ENCODE data around the gene CEND1.

CEND1 gene

GRCh38 chr11:811446-812245, 21.8 kb upstream of the CEND1 start:
- no peak for DNase-seq

- no peak for DNase-seq
Observed at GRCh38 chr11:810040-810567, 20.2 kb upstream of the CEND1 start.

GRCh38 chr11:809287-810039, 19.6 kb upstream of the CEND1 start, which contains the start of gene RPLP2:
Gene RPLP2, plus strand, starts transcription at chr11:809967. Its CDS starts 268 bp downstream, at chr11:810235.
- peak; percentile 100 for DNase-seq

- DNase-seq = no peak
Observed at GRCh38 chr11:808427-809286, 18.8 kb upstream of the CEND1 start.

- DNase-seq = no peak
Observed at GRCh38 chr11:804599-804964, 14.7 kb upstream of the CEND1 start.

- peak; percentile 58 for DNase-seq
Observed at GRCh38 chr11:803770-804598, 14.1 kb upstream of the CEND1 start.

- DNase-seq = no peak
Observed at GRCh38 chr11:803467-803742, 13.5 kb upstream of the CEND1 start.

- DNase-seq = no peak
Observed at GRCh38 chr11:802693-803466, 13.0 kb upstream of the CEND1 start.

- no peak for DNase-seq
Observed at GRCh38 chr11:802018-802617, 12.2 kb upstream of the CEND1 start.

GRCh38 chr11:801097-801780, 11.3 kb upstream of the CEND1 start:
- DNase-seq = no peak

GRCh38 chr11:800473-800872, 10.6 kb upstream of the CEND1 start:
- no peak for DNase-seq

GRCh38 chr11:799641-800316, 9.9 kb upstream of the CEND1 start:
- no peak for DNase-seq

- DNase-seq = peak; percentile 95
Observed at GRCh38 chr11:798093-798713, 8.3 kb upstream of the CEND1 start, which contains the start of gene SLC25A22. Gene SLC25A22, minus strand, starts transcription at chr11:798281. Its CDS starts 3,275 bp downstream, at chr11:795006.

GRCh38 chr11:797296-798092, 7.6 kb upstream of the CEND1 start:
- peak; percentile 94 for DNase-seq

- DNase-seq = no peak
Observed at GRCh38 chr11:796565-797295, 6.8 kb upstream of the CEND1 start.

- peak; percentile 79 for DNase-seq
Observed at GRCh38 chr11:795634-796564, 6.0 kb upstream of the CEND1 start.

All from eye (tissue), 1 donor.